COR-L47 (cell line): ENCODE data around the gene TWSG1.
A peak's percentile ranks its signal among the peaks of the same experiment; 100 is the strongest.

ENCODE experiments used
- DNase-seq: peaks from one replicate; lab custom pipeline; 2025; lab: John Stamatoyannopoulos, UW

Gene TWSG1

DNA sequence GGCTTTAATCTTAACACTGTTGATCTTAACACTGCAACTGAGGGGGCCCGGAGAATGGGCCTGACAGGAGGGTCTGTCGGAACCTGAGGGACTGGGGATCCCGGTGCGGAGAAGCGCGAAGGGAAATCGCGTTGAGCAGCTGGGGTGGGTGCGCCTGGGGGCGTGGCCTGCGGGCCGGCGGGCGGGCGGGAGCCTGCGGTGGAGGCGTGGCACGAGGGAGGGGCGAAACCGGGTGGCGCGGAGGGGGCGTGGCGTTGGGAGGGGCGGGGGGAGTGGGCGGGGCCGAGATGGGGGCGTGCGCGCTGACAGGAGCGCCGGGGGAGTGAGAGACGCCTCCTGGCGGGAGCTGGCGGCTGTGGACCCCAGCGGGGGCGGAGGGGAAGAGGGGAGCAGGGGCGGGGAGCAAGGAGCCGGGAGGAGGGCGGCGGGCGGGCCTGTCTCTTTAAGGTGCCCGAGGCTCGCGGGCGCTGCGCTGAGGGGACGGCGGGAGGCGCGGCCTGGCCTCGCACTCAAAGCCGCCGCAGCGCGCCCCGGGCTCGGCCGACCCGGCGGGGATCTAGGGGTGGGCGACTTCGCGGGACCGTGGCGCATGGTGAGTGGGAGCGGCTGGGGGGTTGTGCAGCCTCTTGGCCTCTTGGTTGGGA, at the start of gene TWSG1:
TSS of gene TWSG1 (plus strand) at position 445 of the 644 bp plus-strand sequence. CDS start 2,457 bp downstream, outside the sequence.
- DNase-seq = peak; percentile 87

- no peak for DNase-seq
These were observed 49.0 kb upstream of the TWSG1 start for GRCh38 chr18:9285604-9286003.

DNA sequence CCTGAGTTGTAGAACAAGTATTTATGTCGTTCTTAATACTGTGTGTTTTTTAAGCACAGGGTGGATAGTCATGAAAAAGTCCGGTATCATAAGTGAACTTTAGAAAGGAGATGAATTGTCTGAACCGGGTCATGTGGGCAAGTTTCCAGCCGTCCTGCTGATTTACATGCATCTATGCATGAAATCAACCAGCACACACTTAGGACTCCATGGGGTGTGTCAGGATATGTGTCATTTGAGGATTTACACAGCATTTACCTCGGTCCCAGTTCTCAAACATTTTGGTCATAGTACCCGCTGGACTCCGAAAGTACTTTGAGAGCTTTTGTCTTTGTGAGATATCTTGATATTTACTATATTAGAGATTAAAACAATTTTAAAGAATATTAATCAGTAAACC, 47.5 kb upstream of the TWSG1 start:
- peak; percentile 4 for DNase-seq

DNA sequence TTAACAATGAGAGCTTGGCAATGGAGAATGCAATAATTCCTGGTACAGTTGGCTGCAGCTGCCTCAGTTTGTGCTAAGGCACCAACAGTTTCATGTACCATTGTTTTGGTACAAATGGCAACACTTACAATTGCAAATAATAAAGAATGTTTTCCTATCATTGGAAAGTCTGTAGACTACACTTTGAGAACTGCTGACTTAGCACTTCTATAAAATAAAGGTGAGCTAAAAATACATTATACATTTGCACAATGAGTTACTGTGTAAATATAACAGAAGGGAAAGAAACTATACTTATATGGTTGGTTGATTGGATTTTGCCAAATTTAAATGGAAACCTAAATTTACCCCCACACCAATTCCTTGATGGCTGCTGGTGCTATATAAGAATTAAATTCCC, 44.9 kb upstream of the TWSG1 start:
- DNase-seq = no peak

DNA sequence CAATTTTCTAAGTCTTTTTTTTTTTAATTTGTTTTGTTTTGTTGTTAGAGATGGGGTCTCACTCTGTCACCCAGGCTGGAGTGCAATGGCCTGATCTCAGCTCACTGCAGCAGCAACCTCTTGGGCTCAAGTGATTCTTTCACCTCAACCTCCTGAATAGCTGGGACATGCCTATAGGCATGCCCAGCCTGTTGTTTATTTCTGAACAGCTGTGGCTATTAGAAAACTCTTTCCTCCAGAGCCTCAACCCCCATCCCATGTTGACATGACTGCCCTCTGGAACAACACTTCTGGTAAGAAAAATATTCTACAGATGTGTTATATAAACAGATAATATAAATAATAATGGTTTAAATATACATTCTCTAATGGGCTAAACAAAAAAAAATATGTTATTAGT, 44.4 kb upstream of the TWSG1 start:
- DNase-seq = no peak

DNA sequence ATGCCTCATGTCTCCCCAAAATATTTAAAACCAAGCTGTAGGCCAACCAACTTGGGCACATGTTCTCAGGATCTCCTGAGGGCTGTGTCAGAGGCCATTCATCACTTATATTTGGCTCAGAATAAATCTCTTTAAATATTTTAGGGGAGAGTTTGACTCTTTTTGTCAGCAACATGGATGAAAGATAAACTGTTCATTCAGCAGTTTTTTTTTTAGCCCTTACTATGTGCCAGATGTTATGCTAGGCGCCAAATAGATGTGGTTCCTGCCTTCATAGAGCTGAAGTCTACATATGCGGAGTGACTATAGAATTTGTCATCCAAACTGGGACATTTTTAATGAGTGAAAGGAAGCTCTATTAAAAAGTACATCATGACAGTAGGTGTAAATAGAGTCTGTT, 42.5 kb upstream of the TWSG1 start:
- DNase-seq = no peak

GRCh38 chr18:9293948-9294347, 40.6 kb upstream of the TWSG1 start:
- DNase-seq = no peak

DNA sequence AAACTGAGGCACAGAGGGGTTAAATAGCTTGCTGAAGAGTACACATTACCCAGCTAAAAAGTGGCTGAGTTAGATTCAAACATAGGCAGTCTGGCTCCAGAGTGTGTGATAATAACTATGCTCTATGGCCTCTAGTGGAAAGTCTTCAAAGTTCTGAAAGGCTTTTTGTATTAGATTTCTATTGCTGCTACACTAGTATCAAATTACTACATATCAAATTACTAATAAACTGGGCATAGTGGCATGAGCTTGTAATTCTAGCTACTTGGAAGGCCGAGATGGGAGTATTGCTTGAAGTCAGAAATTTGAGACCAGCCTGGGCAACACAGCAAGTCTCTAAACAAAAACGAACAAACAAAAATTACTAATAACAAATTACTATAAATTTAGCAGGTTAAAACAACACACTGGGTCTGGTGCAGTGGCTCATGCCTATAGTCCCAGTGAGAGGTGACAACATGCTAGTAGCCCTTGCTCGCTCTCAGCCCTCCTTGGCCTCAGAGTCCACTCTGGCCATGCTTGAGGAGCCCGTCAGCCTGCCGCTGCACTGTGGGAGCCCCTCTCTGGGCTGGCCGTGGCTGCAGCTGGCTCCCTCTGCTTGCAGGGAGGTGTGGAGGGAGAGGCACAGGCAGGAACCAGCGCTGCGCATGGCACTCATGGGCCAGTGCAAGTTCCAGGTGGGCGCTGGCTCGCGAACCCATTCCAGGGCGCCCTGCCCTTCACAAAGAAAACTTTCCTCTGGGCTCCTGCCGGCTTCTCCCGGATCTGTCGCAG, 38.2 kb upstream of the TWSG1 start:
- DNase-seq = no peak

DNA sequence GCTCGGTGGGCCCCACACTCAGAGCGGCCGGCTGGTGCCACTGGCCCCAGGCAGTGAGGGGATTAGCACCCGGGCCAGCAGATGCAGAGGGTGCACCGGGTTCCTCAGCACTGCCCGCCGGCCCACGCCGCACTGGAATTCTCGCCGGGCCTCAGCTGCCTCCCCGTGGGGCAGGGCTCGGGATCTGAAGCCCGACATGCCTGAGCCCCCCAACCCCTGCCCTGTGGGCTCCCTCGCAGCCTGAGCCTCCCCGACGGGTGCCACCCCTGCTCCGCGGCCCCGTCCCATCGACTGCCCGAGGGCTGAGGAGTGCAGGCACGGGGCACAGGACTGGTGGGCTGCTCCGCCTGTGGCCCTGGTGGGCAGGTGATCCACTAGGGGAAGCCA, 37.6 kb upstream of the TWSG1 start:
- DNase-seq = no peak

DNA sequence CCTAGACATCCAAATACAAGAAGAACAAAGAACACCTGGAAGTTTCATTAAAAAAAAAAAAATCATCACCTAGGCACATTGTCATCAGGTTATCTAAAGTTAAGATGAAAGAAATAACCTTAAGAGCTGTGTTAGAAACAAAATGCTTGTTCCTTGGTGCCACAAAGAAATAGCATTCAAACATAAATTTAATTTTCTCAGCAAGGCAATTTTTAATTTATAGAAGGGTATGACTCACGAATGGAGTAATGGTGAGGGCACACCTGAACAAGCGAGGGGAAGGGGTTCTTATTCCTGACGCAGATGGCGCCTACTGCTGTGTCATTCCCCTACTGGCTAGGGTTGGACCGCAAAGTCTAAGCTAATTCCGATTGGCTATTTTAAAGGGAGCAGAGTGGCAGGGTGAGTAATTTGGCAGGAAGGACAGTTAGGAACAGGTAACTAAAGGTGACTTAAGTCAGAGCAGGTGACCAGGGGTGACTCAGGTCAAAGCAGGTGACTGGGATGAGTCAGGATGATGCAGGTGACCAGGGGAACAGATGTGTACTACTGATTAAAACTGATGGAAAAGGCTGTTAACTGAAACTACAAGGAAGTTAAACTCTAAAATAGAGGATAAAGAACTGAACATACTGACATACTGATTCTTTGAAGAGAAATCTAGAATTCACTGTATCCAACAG, 30.0 kb upstream of the TWSG1 start:
- no peak for DNase-seq

GRCh38 chr18:9319333-9319732, 15.2 kb upstream of the TWSG1 start:
- no peak for DNase-seq

GRCh38 chr18:9321017-9321452, 13.5 kb upstream of the TWSG1 start:
- no peak for DNase-seq

DNA sequence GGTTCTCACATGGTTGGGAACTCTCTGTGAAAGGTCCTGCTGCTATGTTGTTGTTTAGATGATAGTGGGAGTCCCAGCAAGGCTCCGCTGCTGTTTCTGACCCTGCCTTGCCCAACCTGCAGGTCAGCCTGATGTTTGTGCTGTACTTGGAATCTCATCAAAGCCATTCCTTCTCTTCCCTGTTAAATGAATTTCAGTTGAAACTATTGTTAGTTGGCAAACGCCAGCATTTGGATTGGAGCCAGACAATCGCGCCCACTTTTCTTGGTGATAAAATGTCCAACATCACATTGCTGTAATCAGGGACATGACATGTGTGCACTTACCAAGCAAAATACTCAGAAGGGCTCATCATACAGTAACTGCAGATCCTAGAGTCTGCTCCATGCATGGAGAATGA, 12.8 kb upstream of the TWSG1 start:
- DNase-seq = no peak

DNA sequence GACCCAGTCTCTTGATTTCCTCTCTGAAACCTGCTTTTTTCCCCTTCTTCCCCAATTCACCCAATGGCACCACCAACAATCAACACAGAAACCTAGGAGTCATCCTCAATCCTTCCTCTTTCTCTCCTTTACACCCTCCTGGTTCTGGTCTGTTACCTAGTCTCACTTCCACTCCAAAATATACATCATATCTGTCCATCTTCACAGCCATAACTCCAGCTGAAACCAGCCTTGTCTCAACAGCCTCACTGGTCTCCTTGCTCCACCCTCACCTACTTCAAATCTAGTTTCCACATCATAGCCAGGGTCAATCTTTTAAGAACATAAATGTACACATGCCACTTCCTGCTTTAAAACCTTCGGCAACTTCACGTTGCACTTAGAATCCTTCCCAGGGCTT, 11.8 kb upstream of the TWSG1 start:
- DNase-seq = no peak

DNA sequence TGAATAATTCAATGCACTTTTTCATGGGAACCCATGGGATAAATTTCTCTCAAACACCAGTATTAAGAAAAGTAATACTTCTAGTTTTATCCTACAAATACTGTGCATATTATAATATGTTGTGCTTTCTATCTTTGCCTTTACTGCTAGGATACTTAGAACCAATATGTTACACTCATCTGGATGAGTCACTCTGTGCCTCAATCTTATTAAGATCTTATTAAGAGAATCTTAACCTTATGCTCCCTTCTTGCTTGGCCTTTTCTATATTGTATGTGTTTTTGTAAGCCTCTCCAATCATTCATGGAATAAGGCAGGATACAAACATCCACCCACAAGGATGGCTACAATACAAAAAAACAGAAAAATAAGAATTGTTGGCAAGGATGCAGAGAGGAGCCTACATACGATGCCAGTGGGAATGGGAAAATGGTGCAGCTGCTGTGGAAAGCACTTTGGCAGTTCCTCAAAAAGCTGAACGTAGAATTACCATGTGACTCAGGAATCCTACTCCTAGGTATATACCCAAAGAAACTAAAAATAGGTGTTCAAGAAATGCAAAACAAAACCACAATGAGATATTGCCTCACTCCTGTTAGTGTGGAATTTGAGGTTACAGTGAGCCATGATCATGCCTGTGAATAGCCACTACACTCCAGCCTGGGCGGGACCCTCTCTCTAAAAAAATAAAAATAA, 10.7 kb upstream of the TWSG1 start:
- no peak for DNase-seq

- DNase-seq = no peak
These were observed 8.9 kb upstream of the TWSG1 start for GRCh38 chr18:9325716-9326115.

DNA sequence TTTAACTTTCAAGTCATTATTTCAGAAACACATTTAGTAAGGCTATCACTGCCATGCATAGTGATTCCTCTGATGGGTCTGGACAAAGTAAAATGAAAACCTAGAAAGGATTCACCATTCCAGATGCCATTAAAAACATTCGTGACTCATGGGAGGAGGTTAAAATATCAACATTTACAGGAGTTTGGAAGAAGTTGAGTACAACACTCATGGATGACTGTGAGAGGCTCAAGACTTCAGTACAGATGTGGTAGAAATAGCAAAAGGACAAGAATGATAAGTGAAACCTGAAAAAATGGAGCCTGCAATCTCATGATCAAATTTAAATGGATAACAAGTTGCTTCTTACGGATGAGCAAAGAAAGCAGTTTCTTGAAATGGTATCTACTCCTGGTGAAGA, 5.8 kb upstream of the TWSG1 start:
- no peak for DNase-seq

DNA sequence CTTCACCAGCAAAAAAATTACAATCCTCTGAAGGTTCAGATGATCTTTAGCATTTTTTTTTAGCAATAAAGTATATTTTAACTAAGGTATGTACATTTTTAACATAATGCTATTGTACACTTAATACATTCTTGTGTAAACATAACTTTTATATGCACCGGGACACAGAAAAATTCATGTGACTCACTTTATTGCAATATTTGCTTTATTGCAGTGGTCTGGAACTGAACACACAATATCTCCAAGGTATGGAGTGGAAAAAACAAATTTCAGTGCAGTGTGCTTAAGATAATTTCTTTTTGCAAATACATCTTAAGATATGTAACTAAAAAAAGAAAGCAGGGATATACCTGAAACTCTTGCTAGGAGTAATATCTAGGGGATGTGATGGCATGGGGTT, 5.1 kb upstream of the TWSG1 start:
- DNase-seq = no peak

GRCh38 chr18:9330419-9330818, 4.2 kb upstream of the TWSG1 start:
- no peak for DNase-seq

GRCh38 chr18:9333441-9334328, 888 bp upstream of the TWSG1 start:
- no peak for DNase-seq

GRCh38 chr18:9334973-9335696, 562 bp downstream of the TWSG1 start:
- DNase-seq = peak; percentile 25
